ENCODE measurements around the gene RBM34.

GRCh38 chr1:235095938-235096562, 65.0 kb downstream of the RBM34 start:
- TF ChIP-seq CTCF (IDR thresholded peaks at IDR 0.05) (no peak), POLR2A (IDR thresholded peaks at IDR 0.05) (no peak)

Measured in right lobe of liver (tissue), 4 donors.